NCI-H128 (cell line): Measurements from ENCODE around the gene ARHGEF11.

Experiments
- DNase-seq: peaks from one replicate; lab custom pipeline; 2025; ENCODE audit not compliant: unreplicated experiment; lab: John Stamatoyannopoulos, UW

Gene ARHGEF11

GRCh38 chr1:157050836-157051235 lies 5.3 kb upstream of the ARHGEF11 start:
- DNase-seq, result no peak

GRCh38 chr1:157047062-157047410 lies 1.5 kb upstream of the ARHGEF11 start:
- DNase-seq, result no peak

GRCh38 chr1:157044326-157044725 lies 1.2 kb downstream of the ARHGEF11 start:
- DNase-seq, result no peak

GRCh38 chr1:157043685-157044084 lies 1.9 kb downstream of the ARHGEF11 start:
- DNase-seq, result no peak

GRCh38 chr1:157042846-157043245 lies 2.7 kb downstream of the ARHGEF11 start:
- DNase-seq, result no peak

- DNase-seq, result no peak
Measured at GRCh38 chr1:157040802-157041201, 4.7 kb downstream of the ARHGEF11 start.

- DNase-seq, result no peak
Measured at GRCh38 chr1:157035121-157035520, 10.4 kb downstream of the ARHGEF11 start.

- DNase-seq, result no peak
Measured at GRCh38 chr1:157034137-157034800, 11.3 kb downstream of the ARHGEF11 start.

GRCh38 chr1:157033357-157033876 lies 12.1 kb downstream of the ARHGEF11 start:
- no peak for DNase-seq

- no peak for DNase-seq
Measured at GRCh38 chr1:157032303-157032702, 13.2 kb downstream of the ARHGEF11 start.

- DNase-seq, result no peak
Measured at GRCh38 chr1:157030728-157031127, 14.8 kb downstream of the ARHGEF11 start.

GRCh38 chr1:157028674-157029073 lies 16.9 kb downstream of the ARHGEF11 start:
- DNase-seq, result no peak

- no peak for DNase-seq
Measured at GRCh38 chr1:157025856-157026255, 19.7 kb downstream of the ARHGEF11 start.

- DNase-seq, result no peak
Measured at GRCh38 chr1:157025385-157025784, 20.2 kb downstream of the ARHGEF11 start.

- DNase-seq, result no peak
Measured at GRCh38 chr1:157021688-157022087, 23.9 kb downstream of the ARHGEF11 start.

- no peak for DNase-seq
Measured at GRCh38 chr1:157019457-157019856, 26.1 kb downstream of the ARHGEF11 start.

GRCh38 chr1:157011845-157012244 lies 33.7 kb downstream of the ARHGEF11 start:
- DNase-seq, result no peak

- no peak for DNase-seq
Measured at GRCh38 chr1:157008502-157008901, 37.0 kb downstream of the ARHGEF11 start.

GRCh38 chr1:157007306-157007705 lies 38.2 kb downstream of the ARHGEF11 start:
- no peak for DNase-seq

GRCh38 chr1:157006676-157007075 lies 38.9 kb downstream of the ARHGEF11 start:
- DNase-seq, result no peak

GRCh38 chr1:157005965-157006364 lies 39.6 kb downstream of the ARHGEF11 start:
- DNase-seq, result no peak

GRCh38 chr1:157004806-157005205 lies 40.7 kb downstream of the ARHGEF11 start:
- no peak for DNase-seq

GRCh38 chr1:157004327-157004726 lies 41.2 kb downstream of the ARHGEF11 start:
- no peak for DNase-seq
